Tongue (tissue), 2 donors: ENCODE data around the gene POLR2H. TPM values are rescaled to one million over a fixed set of nuclear protein-coding genes. Genes with fewer than 3 reads are reported as not detected.

Source experiments
- DNase-seq: peaks from one replicate; pipeline ENCODE4 v3.0.0-alpha.2; 2015
- total RNA-seq: library from RNA; depleted of rRNA; stranded (reverse); fragments of >200 nt; gene quantifications from one replicate; pipeline ENCODE4 v1.2.3, GENCODE V29; 2014

POLR2H gene
- total RNA-seq, 1 donor from 2014 or later = 81.0 TPM

DNA sequence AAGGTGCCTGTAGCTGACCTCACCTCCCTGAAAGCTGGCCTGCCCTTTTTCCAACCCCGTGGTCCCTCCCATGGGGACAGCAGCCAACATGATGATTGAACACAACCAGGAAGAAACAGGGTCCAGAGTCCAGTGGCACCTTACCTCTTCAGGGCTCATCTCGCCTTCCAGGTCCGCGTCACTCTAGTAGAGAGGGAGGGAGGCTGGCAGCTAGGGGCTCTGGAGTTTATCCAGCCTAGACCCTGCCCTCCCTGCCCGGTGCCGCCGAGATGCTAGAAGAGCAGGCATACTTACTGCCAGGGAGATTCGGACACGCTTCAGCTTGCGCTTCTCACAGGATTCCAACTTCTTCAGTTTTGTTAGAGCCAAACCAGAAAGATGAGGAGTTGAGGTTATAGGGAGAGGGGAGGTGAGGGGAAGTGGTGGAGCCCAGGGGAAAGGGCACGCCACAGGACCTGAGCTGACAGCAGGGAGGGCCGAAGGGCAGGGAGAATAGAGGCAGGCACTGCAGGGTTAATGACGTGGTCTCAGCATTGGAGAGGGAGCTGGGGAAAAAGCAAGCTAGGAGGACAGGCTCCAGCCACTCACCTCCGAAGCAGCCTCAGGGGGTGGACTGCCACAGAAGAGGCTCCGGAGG is 9.2 kb upstream of the POLR2H start:
- no peak for DNase-seq

DNA sequence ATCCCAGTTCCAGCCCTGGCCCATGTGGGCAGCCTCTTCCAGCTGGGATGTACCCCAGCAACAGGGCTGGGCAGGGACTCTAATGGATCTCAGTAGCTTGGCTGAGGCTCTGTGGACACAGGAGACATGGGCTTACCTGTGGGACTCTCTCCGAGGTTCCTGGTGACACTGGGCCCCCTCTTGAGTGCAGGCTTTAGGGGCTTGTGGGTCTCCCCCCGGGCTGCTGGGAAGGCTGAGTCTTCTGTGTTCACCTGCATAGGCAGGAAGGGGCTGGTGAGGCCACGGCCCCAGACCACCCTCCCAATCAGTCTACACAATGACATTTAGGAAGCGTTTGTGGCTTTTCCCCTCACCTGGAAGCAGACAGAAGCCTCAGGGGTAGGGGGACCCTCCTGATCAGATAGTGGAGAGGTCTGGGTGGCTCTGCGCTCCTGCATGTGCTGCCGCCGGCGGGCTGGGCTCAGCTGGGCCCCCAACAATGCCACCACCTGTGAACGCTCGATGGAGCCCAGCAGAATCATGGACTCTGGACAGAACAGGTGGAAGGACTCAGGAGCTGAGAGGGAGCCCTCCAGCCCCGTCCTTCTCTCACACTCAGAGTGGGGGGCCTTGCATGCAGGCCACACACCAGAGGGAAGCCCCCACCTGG is 8.5 kb upstream of the POLR2H start:
- no peak for DNase-seq

- no peak for DNase-seq
Measured at GRCh38 chr3:184353546-184353941, 8.0 kb upstream of the POLR2H start.

GRCh38 chr3:184354121-184354728 is 7.3 kb upstream of the POLR2H start:
- DNase-seq = peak; percentile 51

- no peak for DNase-seq
Measured at GRCh38 chr3:184354754-184355153, 6.8 kb upstream of the POLR2H start.

DNA sequence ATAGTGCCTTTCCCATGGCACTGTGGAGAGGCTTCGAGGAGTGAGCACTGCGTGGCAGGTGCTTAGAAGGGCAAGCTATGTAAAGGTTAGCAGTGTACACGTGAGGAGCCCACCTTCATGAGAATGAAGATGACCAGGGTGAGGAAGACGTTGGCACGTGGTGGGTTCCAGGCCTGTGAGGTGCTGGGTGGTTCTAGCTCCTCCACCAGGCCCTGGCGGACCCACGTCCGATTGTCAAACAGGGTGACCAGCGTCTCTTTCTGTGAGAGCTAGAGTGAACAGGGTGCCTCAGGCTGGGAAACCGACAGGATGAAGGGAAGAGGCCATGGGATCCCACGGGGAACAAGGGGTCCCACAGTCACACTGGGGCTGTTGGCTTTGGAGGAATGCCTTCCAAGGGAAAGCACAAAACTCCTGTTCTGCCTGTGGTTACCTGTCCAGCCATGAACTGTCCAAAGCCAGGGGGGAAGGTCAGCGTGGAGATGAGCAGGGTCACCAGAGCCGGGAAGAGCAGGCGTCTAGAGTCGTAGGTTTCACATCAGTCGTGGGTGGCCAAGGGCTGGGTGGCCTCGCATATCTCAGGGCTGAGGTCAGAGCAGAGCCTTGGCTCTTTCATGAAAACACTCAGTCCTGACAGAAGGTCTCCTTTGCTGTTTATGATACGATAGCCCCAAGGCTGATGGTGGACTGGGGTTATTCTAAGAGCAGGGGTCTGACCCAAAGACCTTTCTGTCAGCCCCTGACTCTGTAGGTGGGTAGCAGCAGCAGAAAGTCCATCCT is 6.1 kb upstream of the POLR2H start:
- DNase-seq = no peak

GRCh38 chr3:184357248-184358123 is 4.0 kb upstream of the POLR2H start:
- DNase-seq = no peak

DNA sequence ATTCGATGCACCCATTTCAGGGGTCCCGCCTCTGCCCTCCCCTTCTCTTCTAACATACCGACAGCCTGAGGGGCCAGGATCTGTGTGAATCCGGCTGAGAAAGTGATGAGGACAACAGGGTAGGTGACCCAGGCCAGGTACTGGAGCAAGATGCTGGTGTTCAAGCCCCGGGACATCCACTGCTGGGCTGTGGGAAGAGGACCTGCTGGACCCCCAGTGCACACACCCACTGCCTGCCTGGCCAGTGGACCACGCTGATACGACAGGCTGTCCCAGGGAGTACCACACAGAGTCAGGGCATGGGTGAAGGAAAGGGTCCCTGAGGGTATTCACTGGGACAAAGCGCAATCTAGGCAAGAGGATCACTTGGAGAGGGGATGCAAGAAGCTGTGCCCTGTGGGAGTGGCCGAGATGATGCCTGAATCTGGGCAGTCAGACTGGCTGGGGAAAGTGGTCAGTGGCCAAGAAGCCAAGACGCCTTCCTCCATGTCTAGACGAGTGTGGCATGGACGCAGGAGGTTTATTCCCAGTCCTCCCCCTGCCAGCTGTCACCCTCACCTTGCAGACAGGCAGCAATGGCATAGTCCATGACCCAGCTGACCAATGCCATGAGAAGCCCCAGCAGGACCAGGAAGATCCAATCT is 3.3 kb upstream of the POLR2H start:
- DNase-seq = no peak

- DNase-seq = no peak
Measured at GRCh38 chr3:184358921-184359350, 2.6 kb upstream of the POLR2H start.

- no peak for DNase-seq
Measured at GRCh38 chr3:184359610-184360009, 1.9 kb upstream of the POLR2H start.

DNA sequence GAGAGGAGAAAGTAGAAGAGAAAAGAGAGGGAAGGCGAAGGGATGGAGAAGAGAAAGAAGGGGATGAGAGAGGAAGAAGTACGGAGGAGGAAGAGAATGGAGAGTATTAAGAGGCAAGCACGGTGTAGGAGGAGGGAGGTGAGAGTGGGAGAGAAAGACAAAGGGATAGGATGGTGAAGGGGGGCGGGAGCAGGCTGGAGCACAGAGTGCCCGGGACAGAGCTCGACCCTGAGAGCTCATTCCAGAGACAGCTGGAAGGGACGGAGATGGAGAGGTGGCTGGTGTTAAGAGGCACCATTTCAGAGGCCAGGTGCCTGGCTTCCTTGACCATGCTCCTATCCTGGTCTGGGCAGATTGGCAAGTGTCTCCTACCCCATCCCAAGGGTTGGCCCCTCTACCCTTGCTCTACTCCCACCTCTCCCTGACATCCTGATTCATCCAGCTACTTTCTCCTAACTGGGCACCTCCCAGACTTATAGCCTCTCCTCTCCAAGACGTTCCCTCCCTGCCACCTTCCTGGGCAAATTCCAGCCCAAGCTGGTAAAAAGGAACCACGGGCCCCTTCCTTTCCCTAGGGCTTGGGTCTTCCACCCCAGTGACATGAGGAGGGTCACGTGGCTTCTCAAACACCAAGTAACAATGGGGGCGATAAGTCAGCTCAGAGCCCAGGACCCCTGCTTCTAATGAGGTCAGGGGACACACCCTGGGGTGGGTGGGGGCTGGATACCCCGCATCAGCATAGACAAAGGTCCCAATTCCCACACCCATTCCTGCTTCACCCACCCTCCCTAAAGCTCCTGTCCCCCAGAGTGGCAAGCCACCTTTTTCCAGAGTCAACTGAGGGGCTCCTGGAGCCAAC is 1.2 kb upstream of the POLR2H start:
- no peak for DNase-seq

GRCh38 chr3:184360929-184361531 is 480 bp upstream of the POLR2H start:
- DNase-seq = no peak

DNA sequence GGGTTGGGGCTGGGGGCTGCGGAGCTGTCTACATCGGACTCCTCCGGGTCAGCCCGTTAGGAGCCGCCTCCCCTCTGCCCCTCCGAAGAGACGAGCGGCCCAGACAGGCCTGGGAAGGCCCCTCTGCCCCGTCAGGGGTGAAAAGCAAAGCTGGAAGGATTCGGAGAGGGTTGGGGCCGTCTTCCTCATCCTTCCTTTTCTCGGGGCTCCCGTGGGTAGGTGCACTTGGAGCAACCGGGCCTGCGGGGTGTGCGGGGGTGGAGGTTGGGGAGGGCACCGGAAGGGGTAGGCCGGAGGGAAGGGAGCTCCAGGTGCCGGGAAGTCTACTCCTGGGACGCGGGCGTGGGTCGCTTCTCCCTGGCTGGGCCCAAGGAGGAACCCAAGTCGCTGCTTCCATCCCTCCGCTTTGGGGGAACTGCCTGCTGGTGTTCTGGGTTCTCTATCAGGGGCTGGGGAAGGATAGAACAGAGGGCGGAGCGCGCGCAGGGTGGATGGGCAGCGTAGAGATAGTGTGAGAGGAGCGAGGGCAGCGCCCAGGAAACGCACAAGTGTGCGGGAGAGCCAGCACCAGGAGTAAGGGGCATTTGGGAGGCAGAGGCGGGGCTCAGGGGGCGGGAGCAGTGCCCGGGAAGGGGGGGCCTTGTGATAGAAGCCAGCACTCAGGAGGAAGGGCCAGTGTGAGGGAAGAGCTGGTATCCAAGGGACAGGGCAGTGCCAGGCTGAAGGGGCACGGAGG is 590 bp downstream of the POLR2H start:
- DNase-seq = peak; percentile 79

DNA sequence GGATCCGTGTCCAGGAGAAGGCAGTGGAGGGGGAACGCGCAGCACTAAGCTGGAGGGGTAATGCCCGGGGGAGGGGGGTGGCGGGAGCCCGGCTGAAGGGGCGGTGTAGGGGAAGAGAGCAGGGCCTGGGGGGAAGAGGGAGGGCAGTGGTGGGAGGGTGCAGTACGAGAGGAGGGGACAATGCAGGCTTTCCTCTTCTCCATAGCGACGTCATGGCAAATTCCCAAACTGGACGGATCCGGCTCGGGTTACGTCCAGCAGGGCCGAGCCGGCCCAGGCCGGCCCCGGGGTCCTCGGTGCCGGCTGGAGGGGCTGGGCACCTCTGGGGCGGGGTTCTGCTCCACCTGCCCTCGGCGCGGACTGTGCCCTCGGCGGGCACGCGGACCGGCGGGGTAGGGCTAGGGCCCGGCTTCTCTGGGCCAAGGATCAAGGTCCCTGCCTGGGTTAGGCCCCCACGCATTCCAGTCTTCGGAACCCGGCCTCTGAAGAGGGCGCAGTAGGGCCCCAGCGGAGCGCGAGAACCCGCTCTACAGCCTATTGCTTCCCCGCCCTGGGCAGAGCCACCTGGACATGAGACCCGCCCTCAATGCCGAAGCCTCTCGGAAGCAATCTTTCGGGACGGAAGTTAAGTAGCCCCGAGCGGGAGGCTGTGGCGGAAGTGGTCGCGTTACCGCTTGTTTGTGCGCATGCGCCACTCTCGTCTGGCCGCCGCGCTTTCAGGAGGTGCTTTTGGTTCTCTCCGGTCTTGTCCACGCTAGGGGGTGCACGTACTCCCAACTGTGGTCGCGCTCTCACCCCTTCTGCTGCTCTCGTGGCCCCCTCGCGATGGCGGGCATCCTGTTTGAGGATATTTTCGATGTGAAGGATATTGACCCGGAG is 1.4 kb downstream of the POLR2H start:
- peak; percentile 99 for DNase-seq

DNA sequence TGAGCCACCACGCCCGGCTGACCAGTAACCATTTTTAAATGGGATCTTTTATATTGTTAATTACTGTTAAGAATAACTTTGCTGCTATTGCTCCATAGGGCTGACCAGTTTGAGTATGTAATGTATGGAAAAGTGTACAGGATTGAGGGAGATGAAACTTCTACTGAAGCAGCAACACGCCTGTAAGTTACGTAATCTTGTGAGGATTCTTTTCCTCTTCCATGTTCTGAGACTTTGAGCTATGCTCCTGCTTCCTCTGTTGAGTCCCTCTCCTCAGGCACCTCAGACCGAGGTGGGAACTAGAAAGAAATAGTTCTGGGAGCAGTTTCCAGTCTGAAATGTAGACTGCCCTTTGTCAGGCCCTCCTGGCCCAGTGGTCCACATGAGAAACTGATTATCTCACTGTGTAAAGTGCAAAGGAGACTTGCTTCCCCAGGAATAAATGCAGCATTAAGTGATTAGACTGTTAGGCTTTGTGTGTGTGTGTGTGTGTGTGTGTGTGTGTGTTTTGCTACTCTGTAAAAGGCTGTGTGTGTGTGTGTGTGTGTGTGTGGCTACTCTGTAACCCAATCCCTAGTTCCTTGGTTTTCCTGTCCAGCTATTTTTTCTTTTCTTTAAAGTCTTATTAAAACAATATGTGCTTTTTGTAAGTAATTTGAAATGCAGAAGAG is 5.2 kb downstream of the POLR2H start:
- DNase-seq = peak; percentile 32

GRCh38 chr3:184368116-184368515 is 6.6 kb downstream of the POLR2H start:
- no peak for DNase-seq

DNA sequence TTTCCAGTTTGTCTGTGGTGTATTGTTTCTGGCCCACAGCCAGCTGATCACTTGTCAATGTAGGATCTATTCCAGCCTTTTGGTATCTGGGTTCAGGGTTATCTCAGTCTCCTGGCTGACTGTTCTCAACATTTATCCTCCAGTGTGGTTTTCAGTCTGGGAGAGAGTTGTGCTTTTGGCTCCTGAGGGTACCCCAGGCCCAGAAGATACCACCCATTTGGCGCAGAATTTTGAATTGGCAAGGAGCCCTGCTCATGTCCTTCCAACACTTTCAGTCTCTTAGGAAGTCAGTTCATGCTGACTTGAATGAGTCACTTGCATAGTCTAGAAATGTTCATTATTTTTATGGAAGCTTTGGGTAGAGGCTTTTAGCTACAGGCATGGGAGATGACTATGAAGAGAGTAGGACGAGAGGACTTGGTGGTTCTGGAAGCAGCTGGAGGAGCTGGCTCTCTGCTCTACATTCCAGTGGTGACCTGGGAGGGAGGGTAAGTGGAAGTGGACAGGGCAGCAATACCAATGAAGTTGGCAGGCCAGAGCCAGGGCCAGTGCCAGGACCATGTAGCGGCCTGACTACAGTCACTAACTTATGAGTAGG is 7.2 kb downstream of the POLR2H start:
- peak; percentile 33 for DNase-seq
